ENCODE measurements around the gene TMPRSS12.

The TMPRSS12 gene

DNA sequence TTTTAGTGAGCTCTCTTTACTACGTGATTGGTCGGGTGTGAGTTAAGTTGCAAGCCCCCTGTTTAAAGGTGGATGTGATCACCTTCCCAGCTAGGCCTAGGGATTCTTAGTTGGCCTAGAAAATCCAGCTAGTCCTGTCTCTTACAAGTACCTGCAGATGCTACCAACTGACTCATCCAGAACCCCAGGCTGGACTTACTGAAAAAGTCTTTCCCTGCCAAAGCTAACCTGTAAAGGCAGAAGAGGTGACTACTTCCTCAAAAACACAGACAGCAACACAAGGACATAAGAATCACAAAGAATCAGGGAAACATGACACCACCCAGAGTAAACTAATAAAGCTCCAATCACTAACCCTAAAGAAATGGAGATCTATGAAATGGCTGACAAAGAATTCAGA, 70.5 kb downstream of the TMPRSS12 start:
- no peak for TF ChIP-seq CTCF (IDR thresholded peaks at IDR 0.05; ENCODE audit: low read depth, low read length, missing control alignments)
- no peak overlapping the region for H3K4me3 ChIP-seq (ENCODE audit: low read depth, low read length)
- no peak for DNase-seq (ENCODE audit: low read depth)

DNA sequence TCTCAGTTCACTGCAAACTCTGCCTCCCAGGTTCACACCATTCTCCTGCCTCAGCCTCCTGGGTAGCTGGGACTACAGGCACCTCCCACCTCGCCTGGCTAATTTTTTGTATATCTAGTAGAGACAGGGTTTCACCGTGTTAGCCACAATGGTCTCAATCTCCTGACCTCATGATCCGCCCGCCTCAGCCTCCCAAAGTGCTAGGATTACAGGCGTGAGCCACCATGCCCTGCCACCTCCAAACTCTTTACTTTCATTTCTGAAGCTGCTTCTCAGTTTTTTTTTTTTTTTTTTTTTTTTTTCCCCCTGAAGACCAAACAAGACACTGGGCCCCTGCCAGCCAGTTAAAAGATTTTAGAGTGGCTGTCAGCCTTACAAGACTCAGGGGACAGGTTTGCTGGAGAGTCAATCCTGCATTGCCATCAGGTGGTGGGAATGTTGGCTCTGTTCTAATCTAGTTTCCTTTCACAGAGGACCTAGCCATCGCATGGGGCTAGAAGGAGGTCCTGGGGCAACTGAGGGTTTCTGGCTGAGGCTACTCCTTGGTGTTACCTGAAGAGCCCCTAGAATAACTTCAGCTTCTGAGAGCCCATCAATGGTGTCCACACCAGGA, 72.3 kb downstream of the TMPRSS12 start:
- H3K4me3 ChIP-seq (ENCODE audit: low read depth, low read length): no peak overlapping the region
- no peak for DNase-seq (ENCODE audit: low read depth)
- no peak for TF ChIP-seq CTCF (IDR thresholded peaks at IDR 0.05; ENCODE audit: low read depth, low read length, missing control alignments)

- DNase-seq (ENCODE audit: low read depth): no peak
- no peak overlapping the region for H3K4me3 ChIP-seq (ENCODE audit: low read depth, low read length)
- TF ChIP-seq CTCF (IDR thresholded peaks at IDR 0.05; ENCODE audit: low read depth, low read length, missing control alignments): no peak
Measured at GRCh38 chr12:50916292-50916691, 73.6 kb downstream of the TMPRSS12 start.

- H3K4me3 ChIP-seq (ENCODE audit: low read depth, low read length): no peak overlapping the region
- no peak for TF ChIP-seq CTCF (IDR thresholded peaks at IDR 0.05; ENCODE audit: low read depth, low read length, missing control alignments)
- peak; percentile 49 for DNase-seq (ENCODE audit: low read depth)
Measured at GRCh38 chr12:50918584-50919316, 76.0 kb downstream of the TMPRSS12 start.

DNA sequence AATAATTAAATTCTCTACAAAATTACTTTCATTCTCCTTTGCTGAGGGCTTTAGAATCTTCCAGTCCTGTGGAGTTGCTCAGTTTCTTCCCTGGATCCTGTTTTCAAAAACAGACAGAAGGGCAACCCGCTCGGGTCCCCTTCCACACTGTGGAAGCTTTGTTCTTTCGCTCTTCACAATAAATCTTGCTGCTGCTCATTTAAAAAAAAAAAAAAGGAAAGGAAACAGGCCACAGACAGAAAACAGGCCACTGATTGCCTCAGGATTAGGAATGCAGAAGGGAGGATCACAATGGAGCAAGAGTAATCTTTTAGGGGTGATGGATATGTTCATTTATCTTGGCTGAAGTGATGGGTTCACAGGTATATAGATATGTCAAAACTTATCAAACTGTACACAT, 80.1 kb downstream of the TMPRSS12 start:
- no peak for TF ChIP-seq CTCF (IDR thresholded peaks at IDR 0.05; ENCODE audit: low read depth, low read length, missing control alignments)

DNA sequence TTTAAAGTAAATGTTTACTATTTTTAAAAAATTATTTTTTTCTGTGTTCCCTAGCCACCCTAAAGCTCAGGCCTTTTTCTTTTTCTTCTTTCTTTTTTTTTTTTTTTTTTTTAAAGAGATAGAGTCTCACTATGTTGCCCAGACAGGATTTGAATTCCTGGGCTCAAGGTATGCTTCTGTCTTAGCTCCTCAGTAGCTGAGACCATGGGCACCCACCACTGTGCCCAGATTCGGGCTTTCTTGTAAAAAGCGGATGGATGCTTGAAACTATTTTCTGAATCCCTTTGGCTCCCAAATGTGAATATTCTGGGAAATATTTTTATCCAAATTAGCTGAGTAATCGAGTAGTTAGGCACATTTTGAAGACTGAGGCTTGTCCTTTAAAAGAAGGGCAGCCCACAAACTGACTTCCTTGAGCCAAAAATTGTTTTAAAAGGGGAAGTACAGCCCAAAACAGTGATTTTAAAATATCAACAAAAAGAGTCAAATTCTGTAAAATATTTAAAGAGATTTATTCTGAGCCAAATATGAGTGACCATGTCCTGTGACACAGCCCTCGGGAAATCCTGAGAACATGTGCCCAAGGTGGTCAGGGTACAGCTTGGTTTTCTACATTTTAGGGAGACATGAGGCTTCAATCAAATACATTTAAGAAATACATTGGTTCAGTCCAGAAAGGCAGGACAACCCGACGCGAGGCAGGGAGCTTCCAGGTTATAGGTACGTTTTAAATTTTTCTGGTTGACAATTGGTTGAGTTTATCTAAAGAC, 80.8 kb downstream of the TMPRSS12 start:
- TF ChIP-seq CTCF (IDR thresholded peaks at IDR 0.05; ENCODE audit: low read depth, low read length, missing control alignments): no peak
- no peak for DNase-seq (ENCODE audit: low read depth)
- no peak overlapping the region for H3K4me3 ChIP-seq (ENCODE audit: low read depth, low read length)

More for the DNA sequence above, 80.1 kb downstream of the TMPRSS12 start:
- no peak for DNase-seq (ENCODE audit: low read depth)
- H3K4me3 ChIP-seq (ENCODE audit: low read depth, low read length): no peak overlapping the region

Measured in GM12864 (cell line).